MCF 10A (cell line): Measurements from ENCODE around the gene RLF. TPM values are rescaled to one million over a fixed set of nuclear protein-coding genes. Genes with fewer than 3 reads are reported as not detected.

ENCODE experiments used
- BruUV-seq: library from RNA; stranded (reverse); fragments of 400-500 nt; replicated peaks from 2 replicates; lab custom pipeline; 2021; lab: Mats Ljungman, UMichigan
- CTCF ChIA-PET: fragments of 300-600 bp; sonication (Branson Sonifier 250); formaldehyde crosslinking; extraction: SDS; loops from one replicate; lab custom pipeline; 2021; ENCODE audit warnings: antibody characterized with exemption, inconsistent platforms; lab: Yijun Ruan, JAX
- POLR2A ChIA-PET: fragments of 300-600, 350-650 bp; sonication (Branson Sonifier 250); formaldehyde crosslinking; extraction: SDS; loops from one replicate; lab custom pipeline; 2020; ENCODE audit warnings: antibody characterized with exemption, inconsistent platforms; lab: Yijun Ruan, JAX
- DNase-seq: peaks from one replicate; pipeline ENCODE4 v3.0.0-alpha.2; 2018; ENCODE audit not compliant: unreplicated experiment
- H3K27ac Mint-ChIP-seq: one replicate; pipeline ENCODE4 v1.8.0; 2022; ENCODE audit warnings: mild to moderate bottlenecking, low read depth, mixed read lengths; ENCODE audit not compliant: unreplicated experiment
- H3K27me3 Mint-ChIP-seq: one replicate; pipeline ENCODE4 v1.8.0; 2022; ENCODE audit warnings: mixed read lengths; ENCODE audit not compliant: insufficient read depth, unreplicated experiment
- H3K36me3 Mint-ChIP-seq: one replicate; pipeline ENCODE4 v1.8.0; 2022; ENCODE audit warnings: mild to moderate bottlenecking, moderate library complexity, mixed read lengths; ENCODE audit not compliant: insufficient read depth, unreplicated experiment
- H3K4me1 Mint-ChIP-seq: one replicate; pipeline ENCODE4 v1.8.0; 2022; ENCODE audit warnings: mixed read lengths; ENCODE audit not compliant: insufficient read depth, unreplicated experiment
- H3K4me3 Mint-ChIP-seq: one replicate; pipeline ENCODE4 v1.8.0; 2022; ENCODE audit warnings: mild to moderate bottlenecking, moderate library complexity, mixed read lengths; ENCODE audit not compliant: unreplicated experiment
- H3K9me3 Mint-ChIP-seq: one replicate; pipeline ENCODE4 v1.8.0; 2022; ENCODE audit warnings: mixed read lengths; ENCODE audit not compliant: unreplicated experiment
- CTCF ChIP-seq: fragments of 200-600 bp; IDR thresholded peaks from one replicate; pipeline ENCODE4 v1.8.0; 2022; ENCODE audit warnings: antibody characterized with exemption, mild to moderate bottlenecking; ENCODE audit not compliant: unreplicated experiment
- intact Hi-C: fragments of 100-400 bp; cut with micrococcal nuclease; formaldehyde crosslinking; loops from 2 replicates; pipeline ENCODE4 v1.14.1; 2022
- total RNA-seq: library from RNA; stranded (reverse); gene quantifications from 2 replicates; pipeline ENCODE4 v1.2.3, GENCODE V29; 2022

RLF gene
- total RNA-seq, 1 experiment from 2014 or later, result 8.8 TPM

- Mint-ChIP-seq H3K4me1 (peaks cover 13% of the 10 kb centered on the region), H3K27ac (no peak overlapping the region), H3K9me3 (no peaks in the 10 kb centered on the region), H3K4me3 (no peak overlapping the region), H3K36me3 (peaks cover 5% of the 10 kb centered on the region), H3K27me3 (no peaks in the 10 kb centered on the region)
- ChIA-PET CTCF (interaction anchor here (0.6 kb wide), 1 partner anchor 84 kb away, joined by 4 read pairs; no protein-coding TSS in a partner anchor), POLR2A (no interaction called here)
- no TSS peak for BruUV-seq
- TF ChIP-seq CTCF, result no peak
- no peak for DNase-seq
- intact Hi-C loops, result no loop called here
Observed at GRCh38 chr1:40251456-40251855, 90.3 kb downstream of the RLF start.

GRCh38 chr1:40252601-40253000 lies 91.4 kb downstream of the RLF start:
- CTCF ChIA-PET, result no interaction called here

GRCh38 chr1:40255231-40255630 lies 94.0 kb downstream of the RLF start:
- intact Hi-C loops, result loop anchor here (5.0 kb wide), 1 partner anchor 93 kb away; the partner anchor contains the start of gene RLF
- Mint-ChIP-seq H3K4me3 (no peak overlapping the region), H3K36me3 (peaks cover 15% of the 10 kb centered on the region), H3K27me3 (no peaks in the 10 kb centered on the region), H3K4me1 (peaks cover 13% of the 10 kb centered on the region), H3K9me3 (no peaks in the 10 kb centered on the region), H3K27ac (no peak overlapping the region)
- ChIA-PET POLR2A (interaction anchor here (1.3 to 4.1 kb wide), 3 partner anchors 14 to 126 kb away, joined by 3 to 30 read pairs (median 4); partner anchors contain the start of gene RLF), CTCF (interaction anchor here (0.7 to 2.7 kb wide), 2 partner anchors 56 to 83 kb away, joined by 3 to 7 read pairs; no protein-coding TSS in a partner anchor)
- no peak for TF ChIP-seq CTCF
- BruUV-seq, result no TSS peak
- DNase-seq, result no peak

More at GRCh38 chr1:40252601-40253000, 91.4 kb downstream of the RLF start:
- DNase-seq, result no peak
- BruUV-seq, result no TSS peak
- Mint-ChIP-seq H3K9me3 (no peaks in the 10 kb centered on the region), H3K4me1 (peaks cover 13% of the 10 kb centered on the region), H3K36me3 (peaks cover 5% of the 10 kb centered on the region), H3K4me3 (no peak overlapping the region), H3K27ac (no peak overlapping the region), H3K27me3 (no peaks in the 10 kb centered on the region)
- POLR2A ChIA-PET, result no interaction called here
- TF ChIP-seq CTCF, result no peak
- intact Hi-C loops, result no loop called here

- peak overlapping the region; percentile 91 for H3K4me3 Mint-ChIP-seq
- no peaks in the 10 kb centered on the region for H3K9me3 Mint-ChIP-seq
- ChIA-PET CTCF (interaction anchor here (0.6 to 2.7 kb wide), 3 partner anchors 11 to 401 kb away, joined by 3 to 7 read pairs (median 3); no protein-coding TSS in a partner anchor), POLR2A (interaction anchor here (0.7 to 4.1 kb wide), 20 partner anchors 9 to 1143 kb away, joined by 3 to 30 read pairs (median 3); partner anchors contain the start of genes CAP1, RLF, TMCO2 and ZFP69B)
- intact Hi-C loops, result loop anchor here (5.0 kb wide), 1 partner anchor 94 kb away; the partner anchor contains the start of gene RLF
- BruUV-seq, result no TSS peak
- peak overlapping the region; percentile 99 for H3K27ac Mint-ChIP-seq
- DNase-seq, result no peak
- H3K27me3 Mint-ChIP-seq, result no peaks in the 10 kb centered on the region
- peaks cover 13% of the 10 kb centered on the region for H3K4me1 Mint-ChIP-seq
- TF ChIP-seq CTCF, result no peak
- H3K36me3 Mint-ChIP-seq, result peaks cover 26% of the 10 kb centered on the region
Observed at GRCh38 chr1:40256401-40257084, 95.4 kb downstream of the RLF start.
